C4-2B (cell line): ENCODE results near the gene PSMD14.

Experiments used
- CTCF ChIP-seq: fragments of 450-650 bp; conservative IDR thresholded peaks from 2 replicates; pipeline ENCODE4 v1.5.1; 2017; ENCODE audit warnings: mild to moderate bottlenecking
- ZFX ChIP-seq: fragments of 450-650 bp; IDR thresholded peaks from 2 replicates; pipeline ENCODE4 v1.6.1; 2017

GRCh38 chr2:161420406-161421074, 112.3 kb downstream of the PSMD14 start:
- no peak for TF ChIP-seq CTCF
- no peak for TF ChIP-seq ZFX
